Measurements from ENCODE around the gene PRDX1. TPM values are rescaled to one million over a fixed set of nuclear protein-coding genes. Genes with fewer than 3 reads are reported as not detected.

PRDX1 gene
- total RNA-seq, 1 experiment from 2014 or later, result 967 TPM

DNA sequence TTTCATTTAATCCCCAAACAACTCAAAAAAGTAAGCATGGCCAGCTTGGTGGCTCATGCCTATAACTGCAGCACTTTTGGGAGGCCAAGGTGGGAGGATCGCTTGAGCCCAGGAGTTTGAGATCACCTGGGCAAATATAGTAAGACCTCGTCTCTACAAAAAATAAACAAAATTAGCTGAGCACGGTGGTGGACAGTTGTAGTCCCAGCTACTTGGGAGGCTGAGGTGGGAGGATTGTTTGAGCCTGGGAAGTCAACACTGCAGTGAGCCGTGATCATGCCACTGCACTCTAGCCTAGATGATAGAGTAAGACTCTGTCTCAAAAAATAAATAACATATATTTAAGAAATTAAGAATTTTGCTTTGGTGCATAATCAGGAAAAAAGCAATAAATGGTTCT lies 22.8 kb upstream of the PRDX1 start:
- intact Hi-C loops (cut with micrococcal nuclease), result no loop called here
- no peak for ATAC-seq
- Histone ChIP-seq H3K4me2 (ENCODE audit: low read length) (no peak overlapping the region), H3K27me3 (ENCODE audit: low read length) (no peaks in the 10 kb centered on the region), H3K9ac (ENCODE audit: low read length) (no peak overlapping the region), H3K36me3 (ENCODE audit: low read depth, low read length) (no peaks in the 10 kb centered on the region), H3K9me3 (ENCODE audit: low read length) (no peaks in the 10 kb centered on the region), H3K4me1 (ENCODE audit: insufficient read depth, low read length) (peaks cover 5% of the 10 kb centered on the region; the same call in 1 of the 2 replicates), H3K9me2 (replicated peaks; ENCODE audit: low read length) (no peaks in the 10 kb centered on the region), H3K4me3 (ENCODE audit: low read length) (no peak overlapping the region), H3K79me2 (ENCODE audit: low read length) (no peaks in the 10 kb centered on the region), H3F3A (ENCODE audit: low read length, unreplicated experiment) (no peaks in the 10 kb centered on the region), H2AFZ (ENCODE audit: low read length) (no peak overlapping the region), H4K20me1 (ENCODE audit: low read length) (no peaks in the 10 kb centered on the region), H3K27ac (ENCODE audit: low read length) (no peak overlapping the region)
- no TSS peak for BruUV-seq (replicated peaks)
- no peak for DNase-seq
- POLR2A ChIA-PET (ENCODE audit: unreplicated experiment), result interaction anchor here (0.7 kb wide), 1 partner anchor 23 kb away, joined by 3 read pairs; the partner anchor contains the start of gene PRDX1
- CTCF ChIA-PET, result no interaction called here
- TF ChIP-seq EZH2 (IDR thresholded peaks at IDR 0.05; ENCODE audit: low read length, unreplicated experiment) (no peak), EZH2phosphoT487 (IDR thresholded peaks at IDR 0.05; ENCODE audit: borderline replicate concordance, low read length) (no peak)
- TF ChIP-seq, protein P1, sequence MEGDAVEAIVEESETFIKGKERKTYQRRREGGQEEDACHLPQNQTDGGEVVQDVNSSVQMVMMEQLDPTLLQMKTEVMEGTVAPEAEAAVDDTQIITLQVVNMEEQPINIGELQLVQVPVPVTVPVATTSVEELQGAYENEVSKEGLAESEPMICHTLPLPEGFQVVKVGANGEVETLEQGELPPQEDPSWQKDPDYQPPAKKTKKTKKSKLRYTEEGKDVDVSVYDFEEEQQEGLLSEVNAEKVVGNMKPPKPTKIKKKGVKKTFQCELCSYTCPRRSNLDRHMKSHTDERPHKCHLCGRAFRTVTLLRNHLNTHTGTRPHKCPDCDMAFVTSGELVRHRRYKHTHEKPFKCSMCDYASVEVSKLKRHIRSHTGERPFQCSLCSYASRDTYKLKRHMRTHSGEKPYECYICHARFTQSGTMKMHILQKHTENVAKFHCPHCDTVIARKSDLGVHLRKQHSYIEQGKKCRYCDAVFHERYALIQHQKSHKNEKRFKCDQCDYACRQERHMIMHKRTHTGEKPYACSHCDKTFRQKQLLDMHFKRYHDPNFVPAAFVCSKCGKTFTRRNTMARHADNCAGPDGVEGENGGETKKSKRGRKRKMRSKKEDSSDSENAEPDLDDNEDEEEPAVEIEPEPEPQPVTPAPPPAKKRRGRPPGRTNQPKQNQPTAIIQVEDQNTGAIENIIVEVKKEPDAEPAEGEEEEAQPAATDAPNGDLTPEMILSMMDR (conservative IDR thresholded peaks at IDR 0.05; ENCODE audit: low read depth, low read length), result no peak

DNA sequence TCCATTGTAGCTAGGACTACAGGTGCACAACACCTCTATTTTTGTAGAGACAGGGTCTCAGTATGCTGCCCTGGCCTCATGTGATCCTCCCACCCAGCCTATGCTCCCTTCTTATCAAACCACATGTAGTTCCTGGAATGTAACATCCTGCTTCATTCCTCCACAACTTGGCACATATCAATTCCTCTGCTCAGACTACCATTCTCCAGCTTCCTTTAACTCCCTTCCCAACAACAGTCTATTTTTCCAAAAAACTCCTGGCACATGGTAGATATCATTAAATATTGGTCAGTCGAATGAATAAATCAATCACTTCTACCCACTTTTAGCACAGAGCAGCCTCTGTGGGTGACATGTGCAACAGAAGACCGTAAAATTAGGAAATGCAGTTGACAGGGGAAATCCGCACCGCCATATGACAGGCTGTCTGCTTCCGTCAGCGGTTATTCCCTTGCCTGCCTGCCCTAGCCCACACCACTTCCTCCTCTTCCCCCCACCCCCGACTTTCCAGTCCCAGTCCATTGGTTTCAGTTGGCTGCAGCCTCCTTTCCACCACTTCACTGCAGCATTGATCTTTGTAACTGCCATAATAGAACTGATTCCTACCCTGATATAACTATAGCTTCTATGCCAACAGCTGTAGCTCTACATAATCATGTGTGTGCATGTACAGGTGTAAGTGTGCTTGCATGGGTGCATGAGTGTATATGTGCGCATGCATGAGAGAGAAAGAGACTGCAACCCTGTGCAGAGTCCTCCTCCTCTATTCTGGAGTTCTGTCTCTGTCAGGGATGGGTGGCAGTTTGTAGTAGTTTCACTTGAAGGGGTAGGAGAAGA lies 22.1 kb upstream of the PRDX1 start:
- intact Hi-C loops (cut with micrococcal nuclease), result no loop called here
- Histone ChIP-seq H3K36me3 (ENCODE audit: low read depth, low read length) (no peaks in the 10 kb centered on the region), H2AFZ (ENCODE audit: low read length) (no peak overlapping the region), H3K4me3 (ENCODE audit: low read length) (no peak overlapping the region), H3K9ac (ENCODE audit: low read length) (no peak overlapping the region), H3K9me3 (ENCODE audit: low read length) (no peaks in the 10 kb centered on the region), H4K20me1 (ENCODE audit: low read length) (no peaks in the 10 kb centered on the region), H3K9me2 (replicated peaks; ENCODE audit: low read length) (no peaks in the 10 kb centered on the region), H3K4me2 (ENCODE audit: low read length) (no peak overlapping the region), H3K27ac (ENCODE audit: low read length) (no peak overlapping the region), H3K79me2 (ENCODE audit: low read length) (no peaks in the 10 kb centered on the region), H3F3A (ENCODE audit: low read length, unreplicated experiment) (no peaks in the 10 kb centered on the region), H3K27me3 (ENCODE audit: low read length) (no peaks in the 10 kb centered on the region), H3K4me1 (ENCODE audit: insufficient read depth, low read length) (peaks cover 5% of the 10 kb centered on the region; the same call in 1 of the 2 replicates)
- DNase-seq (no peak), ATAC-seq (no peak)
- ChIA-PET POLR2A (ENCODE audit: unreplicated experiment) (no interaction called here), CTCF (no interaction called here)
- TF ChIP-seq, protein P1 (conservative IDR thresholded peaks at IDR 0.05; ENCODE audit: low read depth, low read length), result no peak
- TF ChIP-seq EZH2 (IDR thresholded peaks at IDR 0.05; ENCODE audit: low read length, unreplicated experiment) (no peak), EZH2phosphoT487 (IDR thresholded peaks at IDR 0.05; ENCODE audit: borderline replicate concordance, low read length) (no peak)
- no TSS peak for BruUV-seq (replicated peaks)

DNA sequence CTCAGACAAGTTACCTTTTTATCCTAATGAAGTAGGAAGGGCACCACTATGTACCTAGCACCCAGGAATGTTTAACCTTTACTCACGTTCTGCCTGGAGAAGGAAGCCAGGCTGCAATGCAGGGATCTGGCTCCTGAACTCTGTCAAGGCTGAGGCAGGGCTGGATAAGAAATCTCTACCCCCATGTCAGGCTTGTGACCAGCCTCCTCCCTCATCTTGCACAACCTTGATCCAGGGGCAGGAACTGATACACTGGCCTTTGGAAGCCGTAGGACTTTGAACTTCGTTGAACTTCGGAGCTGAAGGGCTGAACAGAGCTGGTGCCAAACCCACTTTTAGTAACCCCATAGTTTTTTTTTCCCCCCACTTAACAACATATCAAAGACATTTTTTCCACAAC lies 20.9 kb upstream of the PRDX1 start:
- Histone ChIP-seq H3K79me2 (ENCODE audit: low read length) (no peaks in the 10 kb centered on the region), H4K20me1 (ENCODE audit: low read length) (no peaks in the 10 kb centered on the region), H3K9ac (ENCODE audit: low read length) (no peak overlapping the region), H3K4me2 (ENCODE audit: low read length) (no peak overlapping the region), H3K9me3 (ENCODE audit: low read length) (no peaks in the 10 kb centered on the region), H3K9me2 (replicated peaks; ENCODE audit: low read length) (no peaks in the 10 kb centered on the region), H3K4me3 (ENCODE audit: low read length) (no peak overlapping the region), H3K27ac (ENCODE audit: low read length) (no peak overlapping the region), H3K27me3 (ENCODE audit: low read length) (no peaks in the 10 kb centered on the region), H3K4me1 (ENCODE audit: insufficient read depth, low read length) (peaks cover 5% of the 10 kb centered on the region; the same call in 1 of the 2 replicates), H3K36me3 (ENCODE audit: low read depth, low read length) (no peaks in the 10 kb centered on the region), H3F3A (ENCODE audit: low read length, unreplicated experiment) (no peaks in the 10 kb centered on the region), H2AFZ (ENCODE audit: low read length) (no peak overlapping the region)
- DNase-seq (no peak), ATAC-seq (no peak)
- TF ChIP-seq, protein P1 (conservative IDR thresholded peaks at IDR 0.05; ENCODE audit: low read depth, low read length), result no peak
- TF ChIP-seq EZH2 (IDR thresholded peaks at IDR 0.05; ENCODE audit: low read length, unreplicated experiment), result no peak
- TF ChIP-seq EZH2phosphoT487 (IDR thresholded peaks at IDR 0.05; ENCODE audit: borderline replicate concordance, low read length), result no peak
- intact Hi-C loops (cut with micrococcal nuclease), result no loop called here
- ChIA-PET CTCF (no interaction called here), POLR2A (ENCODE audit: unreplicated experiment) (no interaction called here)
- BruUV-seq (replicated peaks), result no TSS peak
